ENCODE measurements around the gene AUTS2. TPM values are rescaled to one million over a fixed set of nuclear protein-coding genes. Genes with fewer than 3 reads are reported as not detected.

The AUTS2 gene
- total and polyA plus RNA-seq, 2 donors: 13.4 to 87.7 TPM

DNA sequence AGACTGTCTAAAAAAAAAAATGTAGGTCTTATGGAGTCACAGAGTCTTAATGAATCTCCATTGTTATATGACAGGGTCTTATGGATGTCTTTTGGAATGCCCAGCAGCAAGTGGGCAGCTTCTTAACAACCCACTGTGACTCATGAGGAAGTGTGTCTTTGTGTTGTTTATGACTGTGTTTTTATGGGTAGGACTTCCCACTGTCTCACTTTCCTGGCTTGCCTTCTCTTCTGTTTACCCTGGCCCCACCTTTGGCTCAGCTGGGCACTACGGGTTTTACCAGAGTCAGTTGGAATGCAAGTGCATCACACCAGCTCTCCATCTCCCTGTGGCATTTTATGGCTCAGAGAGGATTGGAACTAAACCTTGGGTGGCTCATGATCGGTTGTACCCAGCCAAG is 580.5 kb downstream of the AUTS2 start:
- H3K36me3 ChIP-seq (ENCODE audit: insufficient read depth): no peaks in the 10 kb centered on the region
- H3K4me1 ChIP-seq (ENCODE audit: insufficient read depth): peaks cover 2% of the 10 kb centered on the region
- H3K4me3 ChIP-seq (ENCODE audit: low read depth, low read length): no peak overlapping the region
- WGBS: 68% methylated on average over 2 of the region's 2 CpGs
- H3K27ac ChIP-seq (ENCODE audit: low read depth): no peak overlapping the region
- DNase-seq (ENCODE audit: extremely low spot score): peak; percentile 62

DNA sequence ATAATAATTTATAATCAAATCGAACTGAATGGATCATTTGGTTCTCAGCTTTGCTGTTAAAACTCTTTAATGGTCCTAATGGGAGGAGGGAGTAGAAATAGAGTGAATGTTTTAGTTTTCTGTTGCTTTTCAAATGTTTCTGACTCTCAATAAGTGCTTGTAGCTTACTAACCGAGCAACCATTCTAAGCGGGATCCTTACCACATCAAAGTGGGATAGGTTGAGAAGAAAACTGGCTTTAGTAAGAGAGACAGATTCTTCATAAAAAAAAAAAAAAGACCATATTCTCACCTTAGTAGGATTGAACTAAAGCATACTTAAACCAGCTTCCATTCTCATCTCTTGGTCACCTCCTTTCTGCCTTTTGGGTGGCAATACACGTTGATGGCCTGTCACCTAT is 584.2 kb downstream of the AUTS2 start:
- WGBS: 93% methylated on average over 4 of the region's 4 CpGs
- Histone ChIP-seq H3K4me1 (ENCODE audit: insufficient read depth) (peaks cover 2% of the 10 kb centered on the region), H3K4me3 (ENCODE audit: low read depth, low read length) (no peak overlapping the region), H3K27ac (ENCODE audit: low read depth) (no peak overlapping the region), H3K36me3 (ENCODE audit: insufficient read depth) (no peaks in the 10 kb centered on the region)
- DNase-seq (ENCODE audit: extremely low spot score): no peak

DNA sequence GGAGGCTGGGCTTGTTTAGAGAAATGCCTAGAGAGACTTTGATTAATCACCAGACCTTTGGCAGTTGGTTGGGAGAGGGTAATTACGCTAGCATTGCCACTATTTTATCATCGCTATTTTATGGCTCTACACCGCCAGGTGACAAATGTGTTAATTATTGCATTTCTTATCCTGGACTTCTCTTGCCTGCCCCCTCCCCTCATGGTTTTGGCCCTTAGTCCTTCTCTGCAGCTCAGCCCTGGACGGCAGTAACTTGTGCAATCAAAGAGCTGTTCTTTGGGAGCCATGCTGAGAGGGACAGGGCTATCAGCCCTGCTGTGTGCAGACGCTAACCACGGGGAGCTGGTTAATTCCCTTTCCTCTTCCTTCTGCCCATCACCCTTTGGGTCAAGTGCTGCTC is 585.0 kb downstream of the AUTS2 start:
- Histone ChIP-seq H3K36me3 (ENCODE audit: insufficient read depth) (no peaks in the 10 kb centered on the region), H3K4me1 (ENCODE audit: insufficient read depth) (peaks cover 2% of the 10 kb centered on the region), H3K4me3 (ENCODE audit: low read depth, low read length) (no peak overlapping the region), H3K27ac (ENCODE audit: low read depth) (no peak overlapping the region)
- no peak for DNase-seq (ENCODE audit: extremely low spot score)
- WGBS: 84% methylated on average over 6 of the region's 6 CpGs

DNA sequence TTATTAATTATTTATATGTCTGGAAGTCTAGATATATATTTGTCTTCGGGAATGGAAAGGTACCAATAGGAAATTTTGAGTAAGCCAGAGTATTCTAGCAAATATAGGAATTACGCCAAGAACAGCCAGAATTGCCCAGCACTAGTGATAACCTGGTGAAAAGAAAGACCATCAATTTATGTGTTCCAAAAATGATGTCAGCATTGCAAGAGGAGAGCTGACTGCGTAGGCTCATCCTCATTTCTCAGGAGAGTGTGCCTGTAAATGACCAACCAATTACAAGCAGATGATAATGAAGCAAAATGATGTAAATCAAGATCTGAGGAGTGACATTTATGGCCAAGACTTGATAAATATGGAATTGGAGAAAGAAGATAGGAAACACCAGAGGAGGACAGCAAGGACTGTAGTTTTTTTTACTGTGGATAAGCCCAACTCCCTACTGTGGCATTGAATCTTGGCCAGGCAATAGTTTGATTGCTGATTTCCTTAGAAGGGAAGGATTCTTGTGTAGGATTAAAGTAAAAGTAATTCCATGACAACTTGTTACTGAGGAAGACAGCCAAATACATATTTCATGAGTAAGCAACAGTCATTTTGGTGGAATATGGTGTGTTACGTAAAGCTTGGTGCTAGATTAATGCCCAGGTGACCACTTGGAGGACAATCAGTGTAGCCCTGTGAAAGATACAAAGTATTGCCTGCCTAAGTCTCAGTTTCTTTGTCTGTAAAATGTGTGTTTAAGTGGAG is 590.8 kb downstream of the AUTS2 start:
- WGBS: 84% methylated on average over 4 of the region's 4 CpGs
- Histone ChIP-seq H3K4me3 (ENCODE audit: low read depth, low read length) (no peak overlapping the region), H3K27ac (ENCODE audit: low read depth) (no peak overlapping the region), H3K36me3 (ENCODE audit: insufficient read depth) (no peaks in the 10 kb centered on the region), H3K4me1 (ENCODE audit: insufficient read depth) (no peaks in the 10 kb centered on the region)
- DNase-seq (ENCODE audit: extremely low spot score): no peak

DNA sequence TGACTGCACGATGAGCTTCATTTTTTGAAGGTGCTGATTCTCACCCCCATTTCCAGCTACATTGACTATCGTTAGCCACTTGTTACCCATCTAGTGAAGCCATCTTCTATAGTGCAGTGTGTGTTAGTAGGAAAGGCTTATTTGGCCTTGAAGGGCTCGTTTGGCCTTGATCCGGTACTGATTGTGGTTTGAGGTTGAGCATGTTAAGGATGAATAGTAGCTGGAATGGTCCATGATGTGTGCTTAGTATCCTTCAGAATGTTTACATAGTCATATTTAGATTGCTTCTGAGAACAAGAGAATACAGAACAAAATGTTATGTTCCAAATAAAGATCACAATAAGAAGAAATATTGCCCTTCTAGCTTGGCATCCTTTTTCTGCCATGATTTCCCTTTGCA is 591.5 kb downstream of the AUTS2 start:
- H3K4me1 ChIP-seq (ENCODE audit: insufficient read depth): no peaks in the 10 kb centered on the region
- H3K27ac ChIP-seq (ENCODE audit: low read depth): no peak overlapping the region
- WGBS: 82% methylated on average over 4 of the region's 4 CpGs
- no peaks in the 10 kb centered on the region for H3K36me3 ChIP-seq (ENCODE audit: insufficient read depth)
- DNase-seq (ENCODE audit: extremely low spot score): no peak
- H3K4me3 ChIP-seq (ENCODE audit: low read depth, low read length): no peak overlapping the region

DNA sequence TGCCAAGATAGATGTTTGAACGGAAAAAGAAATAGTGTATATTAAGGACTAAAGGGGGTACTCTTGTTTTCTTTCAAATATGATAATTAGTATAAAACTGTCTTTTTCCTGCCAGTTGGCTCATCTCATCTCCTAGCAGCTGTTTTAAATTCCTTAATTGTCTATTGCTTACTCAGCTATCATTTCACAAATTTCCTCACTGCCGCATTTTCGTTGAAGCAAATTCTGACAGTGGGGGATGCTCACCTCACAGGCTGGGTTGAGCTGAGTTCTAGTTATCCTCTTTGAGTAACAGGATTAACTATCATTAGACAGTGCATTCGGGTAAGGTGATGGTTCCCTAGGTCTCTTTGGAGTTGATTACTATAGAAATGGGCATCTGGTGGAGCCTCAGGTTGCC is 592.0 kb downstream of the AUTS2 start:
- Histone ChIP-seq H3K4me3 (ENCODE audit: low read depth, low read length) (no peak overlapping the region), H3K36me3 (ENCODE audit: insufficient read depth) (no peaks in the 10 kb centered on the region), H3K4me1 (ENCODE audit: insufficient read depth) (no peaks in the 10 kb centered on the region), H3K27ac (ENCODE audit: low read depth) (no peak overlapping the region)
- DNase-seq (ENCODE audit: extremely low spot score): no peak
- WGBS: 89% methylated on average over 4 of the region's 4 CpGs

DNA sequence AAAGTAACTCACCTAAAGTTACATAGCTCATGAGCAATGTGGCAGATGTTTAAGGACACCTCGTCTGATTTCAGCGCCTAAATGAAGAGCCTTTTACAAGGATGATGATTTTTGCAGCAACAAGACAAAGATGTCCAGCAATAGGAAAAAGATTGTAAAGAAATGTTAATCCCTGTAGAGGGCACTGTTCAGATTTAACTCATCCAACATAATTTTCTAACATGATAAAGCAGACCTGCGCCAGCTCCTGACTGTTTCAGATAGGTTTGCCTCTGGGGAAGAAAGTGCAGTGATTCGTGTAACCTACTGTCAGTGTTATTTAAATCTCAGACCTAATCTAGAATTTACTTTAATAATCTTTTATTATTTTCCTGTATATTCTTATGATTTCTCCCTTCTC is 595.2 kb downstream of the AUTS2 start:
- no peak overlapping the region for H3K4me3 ChIP-seq (ENCODE audit: low read depth, low read length)
- no peak overlapping the region for H3K27ac ChIP-seq (ENCODE audit: low read depth)
- H3K4me1 ChIP-seq (ENCODE audit: insufficient read depth): no peaks in the 10 kb centered on the region
- no peak for DNase-seq (ENCODE audit: extremely low spot score)
- 77% methylated on average over 4 of the region's 4 CpGs for WGBS
- H3K36me3 ChIP-seq (ENCODE audit: insufficient read depth): no peaks in the 10 kb centered on the region

DNA sequence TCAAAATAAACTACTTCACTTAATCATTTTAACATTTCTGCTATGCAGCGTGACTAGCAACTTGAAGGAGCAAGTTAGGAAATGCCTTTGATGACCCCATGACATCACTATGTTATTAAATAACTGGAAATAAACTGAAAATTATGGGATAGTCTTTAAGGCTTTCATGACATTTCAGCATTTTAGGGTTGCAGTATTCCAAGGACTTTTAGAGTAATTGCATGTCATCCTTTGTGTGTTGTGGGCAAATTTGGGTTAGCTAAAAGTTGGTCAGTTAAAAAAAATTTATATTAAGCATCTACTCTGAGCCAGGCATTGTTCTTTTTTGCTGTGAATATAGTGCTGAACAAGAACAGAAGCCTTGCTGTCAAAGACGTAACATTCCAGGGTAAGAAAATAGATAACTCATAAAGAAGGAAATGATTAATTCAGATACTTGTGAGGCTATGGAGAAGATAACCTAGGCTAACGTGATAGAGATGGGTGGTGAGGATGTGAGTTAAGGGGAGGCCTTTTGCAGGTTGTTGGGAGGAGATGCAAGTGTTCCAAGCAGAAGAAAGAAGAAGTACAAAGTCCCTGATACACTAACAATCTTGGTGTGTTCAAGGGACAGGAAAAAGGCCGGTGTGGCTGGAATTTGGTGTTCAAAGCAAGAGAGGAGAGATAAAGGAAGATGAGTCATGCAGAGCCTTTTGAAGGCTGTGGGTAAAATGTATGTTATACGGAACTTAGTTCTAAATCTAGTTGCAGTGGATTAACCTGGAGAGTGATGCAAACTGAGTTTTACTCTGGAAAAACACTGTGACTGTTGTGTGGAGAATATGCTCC is 610.2 kb downstream of the AUTS2 start:
- no peak overlapping the region for H3K27ac ChIP-seq (ENCODE audit: low read depth)
- WGBS: 64% methylated on average over 5 of the region's 5 CpGs
- no peaks in the 10 kb centered on the region for H3K36me3 ChIP-seq (ENCODE audit: insufficient read depth)
- DNase-seq (ENCODE audit: extremely low spot score): no peak
- H3K4me1 ChIP-seq (ENCODE audit: insufficient read depth): no peaks in the 10 kb centered on the region
- H3K4me3 ChIP-seq (ENCODE audit: low read depth, low read length): no peak overlapping the region

DNA sequence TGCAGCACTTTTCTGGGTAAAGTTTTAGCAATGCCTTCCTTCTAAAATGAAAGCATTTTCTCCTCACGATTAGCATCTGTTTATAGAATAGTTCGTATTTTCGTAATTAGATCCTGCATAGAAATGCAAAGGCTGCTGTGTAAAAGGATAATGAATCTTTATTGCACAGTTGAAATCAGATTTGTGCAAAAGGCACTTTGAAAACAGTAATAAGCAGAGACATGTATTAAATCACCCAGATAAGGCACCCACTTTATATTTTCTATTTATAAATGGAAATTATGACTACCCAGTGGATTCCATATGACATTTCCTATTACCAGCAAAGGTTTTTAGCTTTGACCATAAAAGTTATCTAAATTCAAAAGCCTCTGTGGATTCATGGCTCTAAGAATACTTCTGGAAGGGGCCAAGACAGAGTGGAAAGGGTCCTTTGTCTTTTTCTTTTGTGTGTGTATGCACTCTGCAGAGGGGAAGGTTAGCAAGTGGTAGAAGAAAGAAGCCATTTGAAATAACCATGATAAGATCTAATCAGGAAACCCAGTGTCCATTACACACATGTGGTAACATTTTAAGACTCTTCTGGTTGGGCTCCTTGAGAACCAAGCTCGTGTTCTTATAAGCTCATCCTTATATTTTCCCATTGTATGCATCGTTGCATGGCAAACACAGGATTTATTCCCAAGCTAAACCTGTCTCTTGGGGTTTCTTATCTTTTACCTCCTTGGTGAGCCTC is 612.1 kb downstream of the AUTS2 start:
- 46% methylated on average over 5 of the region's 5 CpGs for WGBS

DNA sequence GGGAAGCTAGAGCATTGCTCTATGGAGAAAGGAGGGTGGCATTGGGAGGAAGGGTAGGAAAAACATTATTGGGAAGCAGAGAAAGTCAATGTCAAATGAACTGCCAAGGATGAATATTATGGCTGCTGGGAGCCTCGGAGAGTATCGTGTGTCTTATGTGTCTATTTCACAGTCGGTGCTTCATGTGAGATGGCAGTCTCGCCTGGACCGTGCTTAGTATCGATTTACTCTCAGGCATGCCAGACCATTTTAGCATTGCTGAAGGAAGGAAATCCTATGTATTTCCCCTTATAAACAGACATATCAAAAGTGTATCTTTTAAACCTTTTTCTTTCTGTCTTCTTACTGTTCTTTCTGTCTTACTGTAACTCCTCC is 612.6 kb downstream of the AUTS2 start:
- Histone ChIP-seq H3K4me3 (ENCODE audit: low read depth, low read length) (no peak overlapping the region), H3K4me1 (ENCODE audit: insufficient read depth) (no peaks in the 10 kb centered on the region), H3K27ac (ENCODE audit: low read depth) (no peak overlapping the region), H3K36me3 (ENCODE audit: insufficient read depth) (no peaks in the 10 kb centered on the region)
- no peak for DNase-seq (ENCODE audit: extremely low spot score)
- 92% methylated on average over 6 of the region's 6 CpGs for WGBS

More for the DNA sequence above, 612.1 kb downstream of the AUTS2 start:
- no peak overlapping the region for H3K4me3 ChIP-seq (ENCODE audit: low read depth, low read length)
- no peak overlapping the region for H3K27ac ChIP-seq (ENCODE audit: low read depth)
- peak; percentile 18 for DNase-seq (ENCODE audit: extremely low spot score)
- no peaks in the 10 kb centered on the region for H3K36me3 ChIP-seq (ENCODE audit: insufficient read depth)
- H3K4me1 ChIP-seq (ENCODE audit: insufficient read depth): no peaks in the 10 kb centered on the region

DNA sequence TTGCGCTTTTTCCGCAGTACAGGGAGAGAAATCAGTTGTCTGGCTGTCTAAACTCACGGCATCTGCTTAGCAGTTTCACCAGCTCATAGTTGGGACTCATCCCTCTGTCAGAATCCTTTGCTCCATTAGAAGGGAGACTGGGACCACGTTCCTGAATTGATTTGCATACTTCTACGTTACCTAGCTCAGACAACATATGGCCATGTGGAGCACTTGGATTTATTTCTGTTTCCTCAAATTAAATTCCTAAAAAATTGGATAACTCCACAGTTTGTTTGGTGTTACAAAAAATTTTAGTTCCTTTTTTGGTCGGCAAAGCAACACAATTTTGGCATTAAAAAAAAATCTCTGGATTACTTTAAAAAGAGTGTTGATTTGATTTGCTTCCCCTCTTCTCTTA is 614.0 kb downstream of the AUTS2 start:
- no peak for DNase-seq (ENCODE audit: extremely low spot score)
- 90% methylated on average over 6 of the region's 6 CpGs for WGBS

DNA sequence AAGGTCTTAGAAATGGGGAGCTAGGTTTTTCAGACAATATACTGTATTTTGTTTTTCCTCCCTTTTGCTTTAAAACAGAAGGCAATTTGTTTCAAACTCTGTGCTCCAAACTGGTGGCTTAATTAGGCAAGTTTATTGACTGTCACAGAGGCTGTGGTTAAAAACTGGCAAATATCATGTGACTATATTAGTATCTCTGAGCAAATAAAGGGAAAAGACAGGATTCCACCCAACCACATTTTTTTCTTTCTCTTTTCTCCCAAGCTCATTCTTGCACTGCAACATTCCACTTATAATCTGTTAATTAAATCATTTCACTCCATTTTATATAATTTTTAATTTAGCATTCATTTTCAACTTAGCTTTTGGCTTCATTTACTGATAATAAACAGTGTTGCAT is 615.8 kb downstream of the AUTS2 start:
- Histone ChIP-seq H3K4me1 (ENCODE audit: insufficient read depth) (no peaks in the 10 kb centered on the region), H3K36me3 (ENCODE audit: insufficient read depth) (no peaks in the 10 kb centered on the region), H3K4me3 (ENCODE audit: low read depth, low read length) (no peak overlapping the region), H3K27ac (ENCODE audit: low read depth) (no peak overlapping the region)
- no peak for DNase-seq (ENCODE audit: extremely low spot score)

More for the DNA sequence above, 614.0 kb downstream of the AUTS2 start:
- H3K4me3 ChIP-seq (ENCODE audit: low read depth, low read length): no peak overlapping the region
- H3K4me1 ChIP-seq (ENCODE audit: insufficient read depth): no peaks in the 10 kb centered on the region
- H3K27ac ChIP-seq (ENCODE audit: low read depth): no peak overlapping the region
- H3K36me3 ChIP-seq (ENCODE audit: insufficient read depth): no peaks in the 10 kb centered on the region

DNA sequence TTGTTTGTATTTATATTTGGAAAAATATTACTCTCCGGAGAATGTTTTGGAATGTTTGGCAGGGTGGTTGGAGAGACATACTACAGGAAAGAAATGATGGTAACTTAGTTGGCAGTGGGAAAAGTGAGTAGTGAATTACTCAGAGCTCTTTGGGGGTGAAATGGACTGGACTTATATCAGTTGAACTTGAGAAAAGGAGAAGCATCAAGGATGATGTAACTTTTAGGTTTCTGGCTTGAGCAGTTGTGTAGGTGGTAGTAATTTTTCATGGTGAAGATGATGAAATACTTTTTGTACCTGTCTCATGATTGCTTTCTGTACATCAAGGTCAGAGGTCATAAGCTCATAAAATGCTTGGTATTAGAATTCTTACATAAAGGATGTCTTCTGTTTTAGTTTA is 617.2 kb downstream of the AUTS2 start:
- DNase-seq (ENCODE audit: extremely low spot score): no peak
- Histone ChIP-seq H3K36me3 (ENCODE audit: insufficient read depth) (no peaks in the 10 kb centered on the region), H3K4me1 (ENCODE audit: insufficient read depth) (no peaks in the 10 kb centered on the region), H3K4me3 (ENCODE audit: low read depth, low read length) (no peak overlapping the region), H3K27ac (ENCODE audit: low read depth) (no peak overlapping the region)
- 33% methylated on average over 1 of the region's 1 CpG for WGBS

DNA sequence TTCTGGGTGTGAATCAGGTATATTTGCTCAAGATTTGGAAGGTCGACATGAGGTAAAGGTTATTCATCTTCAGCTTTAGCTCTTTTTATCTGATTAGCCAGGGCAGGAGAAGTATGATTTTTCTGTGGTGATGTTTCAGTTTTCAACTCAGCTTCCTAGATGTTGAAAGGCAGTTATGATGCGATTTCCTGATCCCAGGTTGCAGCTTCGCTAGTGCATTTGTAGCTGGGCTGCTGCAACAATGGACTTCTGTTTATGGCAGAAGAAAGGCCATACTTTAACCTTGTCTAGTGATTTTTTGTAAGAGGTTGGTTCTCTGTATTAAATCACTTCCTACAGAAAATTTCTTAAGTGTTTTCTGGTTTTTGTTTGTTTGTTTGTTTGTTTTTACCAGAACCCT is 619.3 kb downstream of the AUTS2 start:
- Histone ChIP-seq H3K4me1 (ENCODE audit: insufficient read depth) (no peaks in the 10 kb centered on the region), H3K4me3 (ENCODE audit: low read depth, low read length) (no peak overlapping the region), H3K36me3 (ENCODE audit: insufficient read depth) (no peaks in the 10 kb centered on the region), H3K27ac (ENCODE audit: low read depth) (no peak overlapping the region)
- WGBS: 85% methylated on average over 3 of the region's 3 CpGs
- DNase-seq (ENCODE audit: extremely low spot score): no peak
